IPS DF 19.7 (cell line): ENCODE data around the gene EPAS1.

ENCODE experiments used
- DNase-seq: peaks from one replicate; pipeline ENCODE4 v3.0.0-alpha.2; 2013; ENCODE audit warnings: low read depth, low spot score

Gene EPAS1

GRCh38 chr2:46339200-46339599, 42.0 kb downstream of the EPAS1 start:
- no peak for DNase-seq

- DNase-seq: no peak
These were observed 42.7 kb downstream of the EPAS1 start for GRCh38 chr2:46339676-46340459.

- DNase-seq: no peak
These were observed 43.7 kb downstream of the EPAS1 start for GRCh38 chr2:46340740-46341420.

GRCh38 chr2:46342566-46343315, 45.5 kb downstream of the EPAS1 start:
- DNase-seq: no peak

- DNase-seq: no peak
These were observed 47.5 kb downstream of the EPAS1 start for GRCh38 chr2:46344706-46345105.

GRCh38 chr2:46345775-46346174, 48.6 kb downstream of the EPAS1 start:
- DNase-seq: no peak

- DNase-seq: no peak
These were observed 49.5 kb downstream of the EPAS1 start for GRCh38 chr2:46346719-46347118.

GRCh38 chr2:46347648-46348280, 50.6 kb downstream of the EPAS1 start:
- no peak for DNase-seq

- DNase-seq: no peak
These were observed 51.9 kb downstream of the EPAS1 start for GRCh38 chr2:46349115-46349547.

GRCh38 chr2:46350029-46350689, 53.0 kb downstream of the EPAS1 start:
- DNase-seq: no peak

- DNase-seq: no peak
These were observed 54.0 kb downstream of the EPAS1 start for GRCh38 chr2:46351098-46351749.

- no peak for DNase-seq
These were observed 54.5 kb downstream of the EPAS1 start for GRCh38 chr2:46351750-46352138.

- no peak for DNase-seq
These were observed 55.4 kb downstream of the EPAS1 start for GRCh38 chr2:46352621-46353020.

- DNase-seq: no peak
These were observed 56.3 kb downstream of the EPAS1 start for GRCh38 chr2:46353509-46353908.

- DNase-seq: no peak
These were observed 58.5 kb downstream of the EPAS1 start for GRCh38 chr2:46355756-46356155.

- no peak for DNase-seq
These were observed 59.8 kb downstream of the EPAS1 start for GRCh38 chr2:46356991-46357390.

- DNase-seq: no peak
These were observed 61.5 kb downstream of the EPAS1 start for GRCh38 chr2:46358713-46359112.

GRCh38 chr2:46360303-46360702, 63.1 kb downstream of the EPAS1 start:
- no peak for DNase-seq

- no peak for DNase-seq
These were observed 64.9 kb downstream of the EPAS1 start for GRCh38 chr2:46361920-46362666.

GRCh38 chr2:46362667-46363012, 65.4 kb downstream of the EPAS1 start:
- DNase-seq: no peak
